Fibroblast of the aortic adventitia (primary cell): ENCODE measurements around the gene LRP2. TPM values are rescaled to one million over a fixed set of nuclear protein-coding genes. Genes with fewer than 3 reads are reported as not detected.

ENCODE experiments used
- DNase-seq: peaks from one replicate; pipeline ENCODE4 v3.0.0-alpha.2; 2010; ENCODE audit warnings: low read depth
- H3K4me3 ChIP-seq: 2 replicates; pipeline ENCODE4 v1.5.1; 2011; ENCODE audit warnings: low read depth, mild to moderate bottlenecking, control low read depth, low read length, moderate library complexity
- CTCF ChIP-seq: IDR thresholded peaks from 2 replicates; pipeline ENCODE4 v1.5.1; 2011; ENCODE audit warnings: mild to moderate bottlenecking, low read length, control low read depth, inconsistent platforms; ENCODE audit not compliant: insufficient read depth
- total RNA-seq: library from RNA; depleted of rRNA; stranded (reverse); fragments of >200 nt; gene quantifications from 2 replicates; pipeline ENCODE4 v1.2.3, GENCODE V29; 2012; ENCODE audit warnings: low replicate concordance

LRP2 gene
- total RNA-seq, 1 donor = not detected

GRCh38 chr2:169240405-169240804 is 121.9 kb downstream of the LRP2 start:
- H3K4me3 ChIP-seq = no peak overlapping the region
- TF ChIP-seq CTCF = no peak
- DNase-seq = no peak

GRCh38 chr2:169237939-169238338 is 124.4 kb downstream of the LRP2 start:
- DNase-seq = no peak
- no peak for TF ChIP-seq CTCF
- no peak overlapping the region for H3K4me3 ChIP-seq

- no peak overlapping the region for H3K4me3 ChIP-seq
- TF ChIP-seq CTCF = no peak
- no peak for DNase-seq
These were observed 125.0 kb downstream of the LRP2 start for GRCh38 chr2:169237286-169237685.

- no peak for TF ChIP-seq CTCF
- DNase-seq = no peak
- no peak overlapping the region for H3K4me3 ChIP-seq
These were observed 129.7 kb downstream of the LRP2 start for GRCh38 chr2:169232551-169233154.

GRCh38 chr2:169230204-169230603 is 132.1 kb downstream of the LRP2 start:
- no peak for TF ChIP-seq CTCF
- no peak overlapping the region for H3K4me3 ChIP-seq
- no peak for DNase-seq

- H3K4me3 ChIP-seq = no peak overlapping the region
- DNase-seq = no peak
- TF ChIP-seq CTCF = no peak
These were observed 132.7 kb downstream of the LRP2 start for GRCh38 chr2:169229590-169229989.

GRCh38 chr2:169225906-169226305 is 136.4 kb downstream of the LRP2 start:
- TF ChIP-seq CTCF = no peak

More at GRCh38 chr2:169225906-169226305, 136.4 kb downstream of the LRP2 start:
- DNase-seq = no peak
- H3K4me3 ChIP-seq = no peak overlapping the region
